HEK293 (cell line): Measurements from ENCODE around the gene PCP4.

Experiments
- ZBTB1 ChIP-seq: fragments of 450-650 bp; formaldehyde crosslinking; IDR thresholded peaks from 2 replicates; pipeline ENCODE4 v1.5.1; 2016; ENCODE audit warnings: missing biosample characterization, missing genetic modification characterization
- ZEB2 ChIP-seq: fragments of 450-650 bp; formaldehyde crosslinking; IDR thresholded peaks from 2 replicates; pipeline ENCODE4 v1.5.1; 2016; ENCODE audit warnings: missing biosample characterization, missing genetic modification characterization
- ZNF121 ChIP-seq: fragments of 450-650 bp; formaldehyde crosslinking; IDR thresholded peaks from 2 replicates; pipeline ENCODE4 v1.5.1; 2016; ENCODE audit warnings: missing biosample characterization, missing genetic modification characterization
- ZNF335 ChIP-seq: fragments of 450-650 bp; formaldehyde crosslinking; conservative IDR thresholded peaks from 2 replicates; pipeline ENCODE4 v1.5.1; 2016; ENCODE audit warnings: missing biosample characterization, missing genetic modification characterization
- ZNF571 ChIP-seq: fragments of 450-650 bp; formaldehyde crosslinking; IDR thresholded peaks from 2 replicates; pipeline ENCODE4 v1.5.0; 2017; ENCODE audit warnings: missing biosample characterization, missing genetic modification characterization
- TF ChIP-seq, protein P1 (sequence below): fragments of 450-650 bp; formaldehyde crosslinking; IDR thresholded peaks from 2 replicates; pipeline ENCODE4 v1.5.1; 2016; ENCODE audit warnings: missing biosample characterization, missing genetic modification characterization
- TF ChIP-seq, protein P2 (sequence below): fragments of 450-650 bp; formaldehyde crosslinking; IDR thresholded peaks from 2 replicates; pipeline ENCODE4 v1.5.1; 2016; ENCODE audit warnings: missing biosample characterization, missing genetic modification characterization
- TF ChIP-seq, protein P3 (sequence below): fragments of 450-650 bp; formaldehyde crosslinking; IDR thresholded peaks from 2 replicates; pipeline ENCODE4 v1.5.1; 2016; ENCODE audit warnings: missing biosample characterization, missing genetic modification characterization
- TF ChIP-seq, protein P4 (sequence below): fragments of 450-650 bp; formaldehyde crosslinking; IDR thresholded peaks from 2 replicates; pipeline ENCODE4 v1.5.1; 2017; ENCODE audit warnings: missing biosample characterization, missing genetic modification characterization
- TF ChIP-seq, protein P5 (sequence below): fragments of 450-650 bp; formaldehyde crosslinking; IDR thresholded peaks from 2 replicates; pipeline ENCODE4 v1.5.1; 2016; ENCODE audit warnings: missing biosample characterization, missing genetic modification characterization, low read depth
- TF ChIP-seq, protein P6 (sequence below): fragments of 450-650 bp; formaldehyde crosslinking; IDR thresholded peaks from 2 replicates; pipeline ENCODE4 v1.5.1; 2016; ENCODE audit warnings: missing biosample characterization, missing genetic modification characterization

DNA sequence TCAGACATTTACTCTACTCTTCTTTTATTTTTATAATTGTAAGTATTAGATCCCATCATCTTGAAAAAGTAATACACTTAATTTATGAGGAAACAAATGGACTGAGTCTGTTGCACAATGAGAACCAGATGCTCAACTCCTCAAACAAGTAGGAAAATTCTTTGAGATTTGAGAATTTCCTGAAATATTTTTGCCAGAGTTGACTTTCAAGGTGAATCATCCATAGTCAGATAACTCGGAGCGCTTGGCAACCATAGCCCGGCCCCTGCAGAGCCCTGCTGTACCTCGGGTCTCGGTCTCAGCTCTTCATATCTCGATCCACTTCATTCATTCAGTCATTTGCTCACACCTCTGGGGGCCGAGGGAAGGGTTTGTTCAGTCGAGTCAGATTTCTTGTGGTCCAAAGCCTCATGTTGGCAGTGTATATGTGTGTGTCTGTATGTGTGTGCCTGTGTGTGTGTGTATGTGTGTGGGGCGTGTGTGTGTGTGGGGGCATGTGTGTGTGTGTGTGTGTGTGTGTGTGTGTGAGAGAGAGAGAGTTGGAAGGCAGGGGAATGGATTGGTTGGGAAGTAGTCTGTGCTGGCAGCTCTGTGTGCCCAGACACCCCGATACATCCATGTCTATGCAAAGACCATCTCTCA is 18.1 kb upstream of the PCP4 start:
- TF ChIP-seq, protein P1, sequence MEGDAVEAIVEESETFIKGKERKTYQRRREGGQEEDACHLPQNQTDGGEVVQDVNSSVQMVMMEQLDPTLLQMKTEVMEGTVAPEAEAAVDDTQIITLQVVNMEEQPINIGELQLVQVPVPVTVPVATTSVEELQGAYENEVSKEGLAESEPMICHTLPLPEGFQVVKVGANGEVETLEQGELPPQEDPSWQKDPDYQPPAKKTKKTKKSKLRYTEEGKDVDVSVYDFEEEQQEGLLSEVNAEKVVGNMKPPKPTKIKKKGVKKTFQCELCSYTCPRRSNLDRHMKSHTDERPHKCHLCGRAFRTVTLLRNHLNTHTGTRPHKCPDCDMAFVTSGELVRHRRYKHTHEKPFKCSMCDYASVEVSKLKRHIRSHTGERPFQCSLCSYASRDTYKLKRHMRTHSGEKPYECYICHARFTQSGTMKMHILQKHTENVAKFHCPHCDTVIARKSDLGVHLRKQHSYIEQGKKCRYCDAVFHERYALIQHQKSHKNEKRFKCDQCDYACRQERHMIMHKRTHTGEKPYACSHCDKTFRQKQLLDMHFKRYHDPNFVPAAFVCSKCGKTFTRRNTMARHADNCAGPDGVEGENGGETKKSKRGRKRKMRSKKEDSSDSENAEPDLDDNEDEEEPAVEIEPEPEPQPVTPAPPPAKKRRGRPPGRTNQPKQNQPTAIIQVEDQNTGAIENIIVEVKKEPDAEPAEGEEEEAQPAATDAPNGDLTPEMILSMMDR = no peak
- TF ChIP-seq ZNF571 (tag by site-specific recombination) (no peak), ZNF121 (tag by site-specific recombination) (no peak), ZEB2 (tag by site-specific recombination) (no peak), ZNF335 (tag by site-specific recombination) (no peak), ZBTB1 (tag by site-specific recombination) (no peak)
- TF ChIP-seq, protein P2, sequence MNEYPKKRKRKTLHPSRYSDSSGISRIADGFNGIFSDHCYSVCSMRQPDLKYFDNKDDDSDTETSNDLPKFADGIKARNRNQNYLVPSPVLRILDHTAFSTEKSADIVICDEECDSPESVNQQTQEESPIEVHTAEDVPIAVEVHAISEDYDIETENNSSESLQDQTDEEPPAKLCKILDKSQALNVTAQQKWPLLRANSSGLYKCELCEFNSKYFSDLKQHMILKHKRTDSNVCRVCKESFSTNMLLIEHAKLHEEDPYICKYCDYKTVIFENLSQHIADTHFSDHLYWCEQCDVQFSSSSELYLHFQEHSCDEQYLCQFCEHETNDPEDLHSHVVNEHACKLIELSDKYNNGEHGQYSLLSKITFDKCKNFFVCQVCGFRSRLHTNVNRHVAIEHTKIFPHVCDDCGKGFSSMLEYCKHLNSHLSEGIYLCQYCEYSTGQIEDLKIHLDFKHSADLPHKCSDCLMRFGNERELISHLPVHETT (tag by site-specific recombination) = no peak
- TF ChIP-seq, protein P3, sequence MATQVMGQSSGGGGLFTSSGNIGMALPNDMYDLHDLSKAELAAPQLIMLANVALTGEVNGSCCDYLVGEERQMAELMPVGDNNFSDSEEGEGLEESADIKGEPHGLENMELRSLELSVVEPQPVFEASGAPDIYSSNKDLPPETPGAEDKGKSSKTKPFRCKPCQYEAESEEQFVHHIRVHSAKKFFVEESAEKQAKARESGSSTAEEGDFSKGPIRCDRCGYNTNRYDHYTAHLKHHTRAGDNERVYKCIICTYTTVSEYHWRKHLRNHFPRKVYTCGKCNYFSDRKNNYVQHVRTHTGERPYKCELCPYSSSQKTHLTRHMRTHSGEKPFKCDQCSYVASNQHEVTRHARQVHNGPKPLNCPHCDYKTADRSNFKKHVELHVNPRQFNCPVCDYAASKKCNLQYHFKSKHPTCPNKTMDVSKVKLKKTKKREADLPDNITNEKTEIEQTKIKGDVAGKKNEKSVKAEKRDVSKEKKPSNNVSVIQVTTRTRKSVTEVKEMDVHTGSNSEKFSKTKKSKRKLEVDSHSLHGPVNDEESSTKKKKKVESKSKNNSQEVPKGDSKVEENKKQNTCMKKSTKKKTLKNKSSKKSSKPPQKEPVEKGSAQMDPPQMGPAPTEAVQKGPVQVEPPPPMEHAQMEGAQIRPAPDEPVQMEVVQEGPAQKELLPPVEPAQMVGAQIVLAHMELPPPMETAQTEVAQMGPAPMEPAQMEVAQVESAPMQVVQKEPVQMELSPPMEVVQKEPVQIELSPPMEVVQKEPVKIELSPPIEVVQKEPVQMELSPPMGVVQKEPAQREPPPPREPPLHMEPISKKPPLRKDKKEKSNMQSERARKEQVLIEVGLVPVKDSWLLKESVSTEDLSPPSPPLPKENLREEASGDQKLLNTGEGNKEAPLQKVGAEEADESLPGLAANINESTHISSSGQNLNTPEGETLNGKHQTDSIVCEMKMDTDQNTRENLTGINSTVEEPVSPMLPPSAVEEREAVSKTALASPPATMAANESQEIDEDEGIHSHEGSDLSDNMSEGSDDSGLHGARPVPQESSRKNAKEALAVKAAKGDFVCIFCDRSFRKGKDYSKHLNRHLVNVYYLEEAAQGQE (tag by site-specific recombination) = no peak
- TF ChIP-seq, protein P4, sequence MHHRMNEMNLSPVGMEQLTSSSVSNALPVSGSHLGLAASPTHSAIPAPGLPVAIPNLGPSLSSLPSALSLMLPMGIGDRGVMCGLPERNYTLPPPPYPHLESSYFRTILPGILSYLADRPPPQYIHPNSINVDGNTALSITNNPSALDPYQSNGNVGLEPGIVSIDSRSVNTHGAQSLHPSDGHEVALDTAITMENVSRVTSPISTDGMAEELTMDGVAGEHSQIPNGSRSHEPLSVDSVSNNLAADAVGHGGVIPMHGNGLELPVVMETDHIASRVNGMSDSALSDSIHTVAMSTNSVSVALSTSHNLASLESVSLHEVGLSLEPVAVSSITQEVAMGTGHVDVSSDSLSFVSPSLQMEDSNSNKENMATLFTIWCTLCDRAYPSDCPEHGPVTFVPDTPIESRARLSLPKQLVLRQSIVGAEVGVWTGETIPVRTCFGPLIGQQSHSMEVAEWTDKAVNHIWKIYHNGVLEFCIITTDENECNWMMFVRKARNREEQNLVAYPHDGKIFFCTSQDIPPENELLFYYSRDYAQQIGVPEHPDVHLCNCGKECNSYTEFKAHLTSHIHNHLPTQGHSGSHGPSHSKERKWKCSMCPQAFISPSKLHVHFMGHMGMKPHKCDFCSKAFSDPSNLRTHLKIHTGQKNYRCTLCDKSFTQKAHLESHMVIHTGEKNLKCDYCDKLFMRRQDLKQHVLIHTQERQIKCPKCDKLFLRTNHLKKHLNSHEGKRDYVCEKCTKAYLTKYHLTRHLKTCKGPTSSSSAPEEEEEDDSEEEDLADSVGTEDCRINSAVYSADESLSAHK (tag by site-specific recombination) = no peak
- TF ChIP-seq, protein P5, sequence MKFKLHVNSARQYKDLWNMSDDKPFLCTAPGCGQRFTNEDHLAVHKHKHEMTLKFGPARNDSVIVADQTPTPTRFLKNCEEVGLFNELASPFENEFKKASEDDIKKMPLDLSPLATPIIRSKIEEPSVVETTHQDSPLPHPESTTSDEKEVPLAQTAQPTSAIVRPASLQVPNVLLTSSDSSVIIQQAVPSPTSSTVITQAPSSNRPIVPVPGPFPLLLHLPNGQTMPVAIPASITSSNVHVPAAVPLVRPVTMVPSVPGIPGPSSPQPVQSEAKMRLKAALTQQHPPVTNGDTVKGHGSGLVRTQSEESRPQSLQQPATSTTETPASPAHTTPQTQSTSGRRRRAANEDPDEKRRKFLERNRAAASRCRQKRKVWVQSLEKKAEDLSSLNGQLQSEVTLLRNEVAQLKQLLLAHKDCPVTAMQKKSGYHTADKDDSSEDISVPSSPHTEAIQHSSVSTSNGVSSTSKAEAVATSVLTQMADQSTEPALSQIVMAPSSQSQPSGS (tag by site-specific recombination) = no peak
- TF ChIP-seq, protein P6, sequence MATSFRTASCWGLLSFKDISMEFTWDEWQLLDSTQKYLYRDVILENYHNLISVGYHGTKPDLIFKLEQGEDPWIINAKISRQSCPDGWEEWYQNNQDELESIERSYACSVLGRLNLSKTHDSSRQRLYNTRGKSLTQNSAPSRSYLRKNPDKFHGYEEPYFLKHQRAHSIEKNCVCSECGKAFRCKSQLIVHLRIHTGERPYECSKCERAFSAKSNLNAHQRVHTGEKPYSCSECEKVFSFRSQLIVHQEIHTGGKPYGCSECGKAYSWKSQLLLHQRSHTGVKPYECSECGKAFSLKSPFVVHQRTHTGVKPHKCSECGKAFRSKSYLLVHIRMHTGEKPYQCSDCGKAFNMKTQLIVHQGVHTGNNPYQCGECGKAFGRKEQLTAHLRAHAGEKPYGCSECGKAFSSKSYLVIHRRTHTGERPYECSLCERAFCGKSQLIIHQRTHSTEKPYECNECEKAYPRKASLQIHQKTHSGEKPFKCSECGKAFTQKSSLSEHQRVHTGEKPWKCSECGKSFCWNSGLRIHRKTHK (tag by site-specific recombination) = no peak
